ENCODE results near the gene KIAA0513.

- TF ChIP-seq, protein P1, sequence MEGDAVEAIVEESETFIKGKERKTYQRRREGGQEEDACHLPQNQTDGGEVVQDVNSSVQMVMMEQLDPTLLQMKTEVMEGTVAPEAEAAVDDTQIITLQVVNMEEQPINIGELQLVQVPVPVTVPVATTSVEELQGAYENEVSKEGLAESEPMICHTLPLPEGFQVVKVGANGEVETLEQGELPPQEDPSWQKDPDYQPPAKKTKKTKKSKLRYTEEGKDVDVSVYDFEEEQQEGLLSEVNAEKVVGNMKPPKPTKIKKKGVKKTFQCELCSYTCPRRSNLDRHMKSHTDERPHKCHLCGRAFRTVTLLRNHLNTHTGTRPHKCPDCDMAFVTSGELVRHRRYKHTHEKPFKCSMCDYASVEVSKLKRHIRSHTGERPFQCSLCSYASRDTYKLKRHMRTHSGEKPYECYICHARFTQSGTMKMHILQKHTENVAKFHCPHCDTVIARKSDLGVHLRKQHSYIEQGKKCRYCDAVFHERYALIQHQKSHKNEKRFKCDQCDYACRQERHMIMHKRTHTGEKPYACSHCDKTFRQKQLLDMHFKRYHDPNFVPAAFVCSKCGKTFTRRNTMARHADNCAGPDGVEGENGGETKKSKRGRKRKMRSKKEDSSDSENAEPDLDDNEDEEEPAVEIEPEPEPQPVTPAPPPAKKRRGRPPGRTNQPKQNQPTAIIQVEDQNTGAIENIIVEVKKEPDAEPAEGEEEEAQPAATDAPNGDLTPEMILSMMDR (conservative IDR thresholded peaks at IDR 0.05; ENCODE audit: low read length), result no peak
- no peak for TF ChIP-seq EZH2phosphoT487 (IDR thresholded peaks at IDR 0.05; ENCODE audit: borderline replicate concordance)
Observed at GRCh38 chr16:85100265-85100664, 72.7 kb downstream of the KIAA0513 start.
